ENCODE data around the gene GAGE10.

DNA sequence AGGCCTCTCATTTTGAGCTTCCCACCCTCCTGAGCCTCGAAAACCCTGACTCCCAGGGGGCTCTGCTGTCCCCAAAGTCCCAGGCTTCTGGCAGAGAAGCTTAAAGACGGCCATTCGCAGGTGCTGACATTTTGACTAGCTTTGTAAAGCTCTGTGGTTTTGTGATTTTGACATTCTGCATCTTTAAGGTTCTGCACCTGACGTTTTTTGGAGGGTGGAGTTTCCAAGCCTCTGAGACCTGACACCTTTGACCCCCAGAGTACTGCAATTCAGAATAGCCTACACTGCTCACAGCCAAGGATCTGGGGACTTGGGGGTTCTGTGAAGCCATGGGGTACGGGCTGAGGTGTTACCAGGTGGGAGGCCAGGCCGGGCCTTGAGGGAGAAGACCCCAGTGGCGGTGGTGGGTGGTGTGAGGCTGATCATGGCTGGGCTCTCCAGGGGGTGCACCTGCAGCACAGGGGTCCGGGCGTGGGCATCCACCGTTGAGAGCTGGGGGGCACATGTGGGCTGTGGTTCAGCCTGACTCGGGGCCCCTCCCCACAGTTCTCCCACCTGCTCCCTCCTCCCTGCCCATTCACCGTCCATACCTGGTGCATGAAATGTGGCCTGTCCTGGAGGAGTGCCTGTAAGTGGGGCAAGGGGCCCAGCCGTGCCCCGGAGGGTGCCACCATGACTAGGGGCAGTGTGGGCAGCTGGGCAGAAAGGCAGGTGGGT is 46.2 kb upstream of the GAGE10 start:
- TF ChIP-seq, protein P1, sequence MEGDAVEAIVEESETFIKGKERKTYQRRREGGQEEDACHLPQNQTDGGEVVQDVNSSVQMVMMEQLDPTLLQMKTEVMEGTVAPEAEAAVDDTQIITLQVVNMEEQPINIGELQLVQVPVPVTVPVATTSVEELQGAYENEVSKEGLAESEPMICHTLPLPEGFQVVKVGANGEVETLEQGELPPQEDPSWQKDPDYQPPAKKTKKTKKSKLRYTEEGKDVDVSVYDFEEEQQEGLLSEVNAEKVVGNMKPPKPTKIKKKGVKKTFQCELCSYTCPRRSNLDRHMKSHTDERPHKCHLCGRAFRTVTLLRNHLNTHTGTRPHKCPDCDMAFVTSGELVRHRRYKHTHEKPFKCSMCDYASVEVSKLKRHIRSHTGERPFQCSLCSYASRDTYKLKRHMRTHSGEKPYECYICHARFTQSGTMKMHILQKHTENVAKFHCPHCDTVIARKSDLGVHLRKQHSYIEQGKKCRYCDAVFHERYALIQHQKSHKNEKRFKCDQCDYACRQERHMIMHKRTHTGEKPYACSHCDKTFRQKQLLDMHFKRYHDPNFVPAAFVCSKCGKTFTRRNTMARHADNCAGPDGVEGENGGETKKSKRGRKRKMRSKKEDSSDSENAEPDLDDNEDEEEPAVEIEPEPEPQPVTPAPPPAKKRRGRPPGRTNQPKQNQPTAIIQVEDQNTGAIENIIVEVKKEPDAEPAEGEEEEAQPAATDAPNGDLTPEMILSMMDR (IDR thresholded peaks at IDR 0.05): no peak
- TF ChIP-seq POLR2A (IDR thresholded peaks at IDR 0.05): no peak

All from uterus (tissue), 2 donors.